H1 (cell line): ENCODE results near the gene GP9. TPM values are rescaled to one million over a fixed set of nuclear protein-coding genes. Genes with fewer than 3 reads are reported as not detected.

Source experiments
- CTCF ChIA-PET: fragments of 300-600 bp; sonication (Branson Sonifier 250); formaldehyde crosslinking; loops from one replicate; lab custom pipeline; 2021; ENCODE audit not compliant: partially characterized antibody; lab: Charles Lee
- POLR2A ChIA-PET: fragments of 300-600 bp; sonication (Branson Sonifier 250); formaldehyde crosslinking; loops from one replicate; lab custom pipeline; 2021; ENCODE audit warnings: inconsistent platforms; ENCODE audit not compliant: partially characterized antibody; lab: Charles Lee
- DNase-seq, 2 experiments: peaks; one replicate each; pipeline versions ENCODE4 v3.0.0 to v3.0.0-alpha.2; 2010 to 2022; ENCODE audit warnings: low spot score in 2 of 2, low read depth in 1 of 2, mixed read lengths in 1 of 2
- FAIRE-seq: peaks from 2 replicates; lab custom pipeline; 2011; peaks lifted over from hg19 to GRCh38; lab: Jason Lieb, UNC
- H2AFZ ChIP-seq: 2 replicates; pipeline ENCODE4 v1.8.1; 2012; ENCODE audit warnings: low read length, inconsistent platforms
- H2AK5ac ChIP-seq: 2 replicates; pipeline ENCODE4 v1.6.1; 2013; ENCODE audit warnings: low read depth, low read length
- H2BK120ac ChIP-seq: replicated peaks from 2 replicates; pipeline ENCODE3; 2013; ENCODE audit warnings: low read depth, low read length, inconsistent platforms
- H2BK12ac ChIP-seq: 2 replicates; pipeline ENCODE4 v1.6.1; 2013; ENCODE audit warnings: low read depth, low read length
- H2BK15ac ChIP-seq: 2 replicates; pipeline ENCODE4 v1.6.1; 2013; ENCODE audit warnings: low read length
- H2BK20ac ChIP-seq: 2 replicates; pipeline ENCODE4 v1.6.1; 2013; ENCODE audit warnings: low read length
- H2BK5ac ChIP-seq: 2 replicates; pipeline ENCODE4 v1.6.1; 2013; ENCODE audit warnings: low read depth, low read length
- H3K14ac ChIP-seq: 2 replicates; pipeline ENCODE4 v1.6.1; 2013; ENCODE audit warnings: inconsistent platforms; ENCODE audit not compliant: insufficient read length
- H3K18ac ChIP-seq: 2 replicates; pipeline ENCODE4 v1.6.1; 2013; ENCODE audit warnings: low read length; ENCODE audit errors: extremely low read depth
- H3K23ac ChIP-seq: 2 replicates; pipeline ENCODE4 v1.6.1; 2013; ENCODE audit warnings: inconsistent platforms; ENCODE audit not compliant: insufficient read length
- H3K23me2 ChIP-seq: 2 replicates; pipeline ENCODE4 v1.6.1; 2013; ENCODE audit warnings: low read depth, low read length
- H3K27ac ChIP-seq: 2 replicates; pipeline ENCODE4 v1.6.1; 2011; ENCODE audit warnings: low read depth, low read length, inconsistent platforms
- H3K27me3 ChIP-seq, 4 experiments: replicated peaks in 1 of 4; 1 replicate in 1 of 4; 2 replicates in 3 of 4; pipeline versions ENCODE4 v1.6.1 to v1.8.1; 2011 to 2013; ENCODE audit warnings: low read length in 3 of 4, mild to moderate bottlenecking in 3 of 4, inconsistent platforms in 2 of 4, mixed read lengths in 2 of 4, moderate library complexity in 1 of 4; ENCODE audit not compliant: control insufficient read depth in 3 of 4, insufficient read depth in 3 of 4; ENCODE audit errors: extremely low read depth in 1 of 4
- H3K36me3 ChIP-seq, 4 experiments: 2 replicates each; pipeline versions ENCODE4 v1.6.1 to v1.8.1; 2011 to 2013; ENCODE audit warnings: mild to moderate bottlenecking in 4 of 4, low read length in 3 of 4, moderate library complexity in 2 of 4, control low read depth in 1 of 4, inconsistent platforms in 1 of 4; ENCODE audit not compliant: insufficient read depth in 4 of 4, control insufficient read depth in 2 of 4
- H3K4ac ChIP-seq: replicated peaks from 2 replicates; pipeline ENCODE3; 2013; ENCODE audit warnings: low read length, low read depth, mixed read lengths, inconsistent platforms; ENCODE audit not compliant: insufficient read length
- H3K4me1 ChIP-seq, 4 experiments: replicated peaks in 1 of 4; 1 replicate in 1 of 4; 2 replicates in 3 of 4; pipeline versions ENCODE4 v1.6.1 to v1.8.1; 2011 to 2013; ENCODE audit warnings: low read length in 3 of 4, inconsistent platforms in 2 of 4, mixed read lengths in 1 of 4; ENCODE audit not compliant: insufficient read depth in 4 of 4, control insufficient read depth in 3 of 4
- H3K4me2 ChIP-seq, 2 experiments: 2 replicates each; pipeline versions ENCODE4 v1.6.1 to v1.8.1; 2011 to 2013; ENCODE audit warnings: low read depth in 2 of 2, low read length in 2 of 2, control low read depth in 1 of 2, inconsistent platforms in 1 of 2, mild to moderate bottlenecking in 1 of 2; ENCODE audit not compliant: insufficient read depth in 1 of 2
- H3K4me3 ChIP-seq, 4 experiments: fragments of 200-600, 300-600 bp in 1 of 4; sonication (generic), shearing (Covaris generic), sonication (Bioruptor Twin) in 1 of 4; 2 replicates each; pipeline versions ENCODE4 v1.5.1 to v1.8.1; 2011 to 2016; ENCODE audit warnings: low read length in 4 of 4, low read depth in 3 of 4, control low read depth in 2 of 4, inconsistent platforms in 2 of 4, mild to moderate bottlenecking in 2 of 4, mixed read lengths in 1 of 4, moderate library complexity in 1 of 4; ENCODE audit not compliant: insufficient read depth in 2 of 4; ENCODE audit errors: extremely low read depth in 1 of 4
- H3K56ac ChIP-seq: replicated peaks from 2 replicates; pipeline ENCODE3; 2013; ENCODE audit warnings: low read depth, mild to moderate bottlenecking, mixed read lengths, low read length, inconsistent platforms; ENCODE audit not compliant: insufficient read length
- H3K79me1 ChIP-seq: 2 replicates; pipeline ENCODE4 v1.6.1; 2013; ENCODE audit warnings: low read depth, low read length, control low read depth
- H3K79me2 ChIP-seq, 2 experiments: 2 replicates each; pipeline versions ENCODE4 v1.6.1 to v1.8.1; 2012 to 2013; ENCODE audit warnings: low read length in 2 of 2, mild to moderate bottlenecking in 2 of 2, inconsistent platforms in 1 of 2; ENCODE audit not compliant: insufficient read depth in 2 of 2, control insufficient read depth in 1 of 2
- H3K9ac ChIP-seq, 4 experiments: replicated peaks in 1 of 4; 1 replicate in 1 of 4; 2 replicates in 3 of 4; pipeline versions ENCODE4 v1.6.1 to v1.8.1; 2011 to 2013; ENCODE audit warnings: low read depth in 3 of 4, low read length in 3 of 4, control low read depth in 2 of 4, mild to moderate bottlenecking in 2 of 4, moderate library complexity in 2 of 4, inconsistent platforms in 1 of 4; ENCODE audit errors: extremely low read depth in 1 of 4
- H3K9me3 ChIP-seq, 2 experiments: 2 replicates each; pipeline versions ENCODE4 v1.6.1 to v1.8.1; 2012 to 2013; ENCODE audit warnings: mild to moderate bottlenecking in 2 of 2, moderate library complexity in 2 of 2, control low read depth in 1 of 2, inconsistent platforms in 1 of 2, low read depth in 1 of 2, low read length in 1 of 2, mixed read lengths in 1 of 2; ENCODE audit not compliant: insufficient read depth in 2 of 2
- H4K20me1 ChIP-seq, 2 experiments: replicated peaks in 1 of 2; 2 replicates each; pipeline versions ENCODE3 to v1.8.1; 2011 to 2013; ENCODE audit warnings: inconsistent platforms in 2 of 2, low read length in 2 of 2, mild to moderate bottlenecking in 1 of 2; ENCODE audit not compliant: insufficient read depth in 2 of 2, control insufficient read depth in 1 of 2
- H4K5ac ChIP-seq: 2 replicates; pipeline ENCODE4 v1.6.1; 2013; ENCODE audit warnings: low read length, low read depth, mixed read lengths, inconsistent platforms; ENCODE audit not compliant: insufficient read length
- H4K8ac ChIP-seq: 2 replicates; pipeline ENCODE4 v1.8.0; 2013; ENCODE audit warnings: mild to moderate bottlenecking, moderate library complexity, low read length, inconsistent platforms; ENCODE audit not compliant: insufficient read depth; ENCODE audit errors: extremely low read depth
- H4K91ac ChIP-seq: replicated peaks from 2 replicates; pipeline ENCODE3; 2013; ENCODE audit warnings: low read length, mixed read lengths, inconsistent platforms; ENCODE audit not compliant: insufficient read length
- CHD2 ChIP-seq: IDR thresholded peaks from 2 replicates; pipeline ENCODE4 v1.6.1; 2012; ENCODE audit warnings: low read length, improper control_type of control experiment
- RAD21 ChIP-seq, 2 experiments: IDR thresholded peaks in 1 of 2; conservative IDR thresholded peaks in 1 of 2; 2 replicates each; pipeline ENCODE4 v1.6.1; 2011; ENCODE audit warnings: low read depth in 2 of 2, low read length in 2 of 2, improper control_type of control experiment in 1 of 2, inconsistent platforms in 1 of 2, mild to moderate bottlenecking in 1 of 2, moderate library complexity in 1 of 2
- SP2 ChIP-seq: IDR thresholded peaks from 2 replicates; pipeline ENCODE4 v1.6.1; 2012; ENCODE audit warnings: mild to moderate bottlenecking, low read length, inconsistent platforms
- WGBS, 2 experiments: shearing (Covaris generic) in 1 of 2; methylation state at CpG; one replicate each; pipeline versions ENCODE4 v1.1.6 to v1.1.7; 2013 to 2015; ENCODE audit warnings: low lambda C conversion rate in 2 of 2, mixed read lengths in 2 of 2, inconsistent platforms in 1 of 2, low coverage in 1 of 2, missing lambda C conversion rate in 1 of 2; ENCODE audit not compliant: insufficient replicate concordance in 2 of 2, insufficient coverage in 1 of 2, insufficient read length in 1 of 2; ENCODE audit errors: extremely low coverage in 1 of 2, missing lambda C conversion rate in 1 of 2; 5-methylcytosine and 5-hydroxymethylcytosine counted together
- polyA plus RNA-seq, 7 experiments: library from polyadenylated mRNA; depleted of rRNA in 3 of 7; stranded (reverse) in 5 of 7; unstranded in 2 of 7; fragments of >200 nt in 5 of 7; fragments of 200-250 nt in 2 of 7; gene quantifications; 1 replicate in 5 of 7; 2 replicates in 1 of 7; 4 replicates in 1 of 7; pipeline versions ENCODE4 v1.2.1 to v1.2.3, GENCODE V29; 2011 to 2013; ENCODE audit warnings: missing spikeins in 2 of 7, mixed read lengths in 2 of 7
- total RNA-seq: library from RNA; stranded (reverse); fragmentation: NEBNext Ultra II Directional; extraction: Animal tissue kit (Norgen Biotek cat#: 25700); gene quantifications from 2 replicates; pipeline ENCODE4 v1.2.1, GENCODE V29; 2021

The GP9 gene
- total and polyA plus RNA-seq, 2 of the 8 experiments (the other 6 are each of a cell fraction or from before 2014, with no cell fraction given) = not detected

GRCh38 chr3:129070086-129070885 is 9.7 kb downstream of the GP9 start:
- H3K27me3 ChIP-seq = no peaks in the 10 kb centered on the region
- H2BK15ac ChIP-seq = no peak overlapping the region
- no peak overlapping the region for H3K4ac ChIP-seq
- no peak overlapping the region for H3K18ac ChIP-seq
- no peaks in the 10 kb centered on the region for H3K36me3 ChIP-seq
- no peaks in the 10 kb centered on the region for H3K79me1 ChIP-seq
- H3K14ac ChIP-seq = no peak overlapping the region
- H3K56ac ChIP-seq = no peak overlapping the region
- no peak overlapping the region for H2AFZ ChIP-seq
- 85% methylated on average over 8 of the region's 8 CpGs; no CpG with 5 or more reads in 1 of the 2 experiments for WGBS, 2 experiments
- H4K5ac ChIP-seq = no peak overlapping the region
- H3K23ac ChIP-seq = no peak overlapping the region
- no peak overlapping the region for H3K9ac ChIP-seq
- no peak overlapping the region for H4K91ac ChIP-seq
- ChIA-PET CTCF (interaction anchor here (1.8 to 14.9 kb wide), 4 partner anchors 14 to 176 kb away, joined by 8 to 210 read pairs (median 14); partner anchors contain the start of gene GP9), POLR2A (interaction anchor here (1.2 to 1.7 kb wide), 3 partner anchors 9 to 179 kb away, joined by 3 to 5 read pairs (median 3); partner anchors contain the start of genes COPG1 and GP9)
- no peak overlapping the region for H3K4me2 ChIP-seq
- no peaks in the 10 kb centered on the region for H3K79me2 ChIP-seq
- H3K9me3 ChIP-seq = no peaks in the 10 kb centered on the region
- no peak overlapping the region for H2BK120ac ChIP-seq
- no peak overlapping the region for H2BK12ac ChIP-seq
- TF ChIP-seq SP2 (no peak), CHD2 (no peak), RAD21 (IDR thresholded peaks at IDR 0.05 in 1 of 2, conservative IDR thresholded peaks at IDR 0.05 in 1 of 2; ENCODE audit: low read depth in 2 of 2, low read length in 2 of 2) (no peak)
- no peaks in the 10 kb centered on the region for H4K20me1 ChIP-seq
- H4K8ac ChIP-seq = no peak overlapping the region
- DNase-seq (no peak), FAIRE-seq (no peak)
- no peak overlapping the region for H2BK20ac ChIP-seq
- no peak overlapping the region for H3K27ac ChIP-seq
- H2BK5ac ChIP-seq = no peak overlapping the region
- no peak overlapping the region for H2AK5ac ChIP-seq
- no peaks in the 10 kb centered on the region for H3K23me2 ChIP-seq
- H3K4me3 ChIP-seq = no peak overlapping the region
- no peaks in the 10 kb centered on the region for H3K4me1 ChIP-seq
